ENCODE measurements around the gene KIF3B.
"Not testable (repeated sequence)": the region's sequence is repeated elsewhere in the genome, so short reads cannot be mapped to it uniquely, and the experiment has no call there.

Gene KIF3B

DNA sequence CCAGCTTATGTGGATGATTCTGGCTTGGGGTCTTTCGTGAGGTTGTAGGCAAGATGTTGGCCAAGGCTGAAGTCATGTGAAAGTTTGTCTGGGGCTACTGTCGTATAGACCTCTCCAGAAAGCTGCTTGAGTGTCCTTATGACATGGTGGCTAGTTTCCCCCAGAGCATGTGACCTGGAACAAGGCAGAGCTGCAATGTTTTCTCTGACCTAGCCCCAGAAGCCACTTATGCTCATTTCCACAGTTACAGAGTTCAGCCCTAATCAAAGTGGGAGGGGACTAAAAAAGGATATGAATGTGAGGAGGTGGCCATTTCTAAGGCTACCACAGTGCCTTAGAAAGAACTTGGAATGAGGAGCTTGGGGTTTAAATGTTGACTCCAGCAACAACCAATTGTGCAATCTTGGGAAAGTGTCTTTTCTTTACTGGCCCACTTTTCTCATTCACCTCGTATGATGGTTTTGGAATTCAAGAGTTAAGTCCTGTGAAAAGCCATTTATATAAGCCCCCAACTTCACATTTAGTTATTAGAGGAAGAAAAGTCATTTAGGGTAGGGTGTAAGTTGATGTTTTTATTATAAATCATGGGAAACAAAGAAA is 74.8 kb downstream of the KIF3B start:
- FAIRE-seq, result no peak

GRCh38 chr20:32353848-32354496 is 76.5 kb downstream of the KIF3B start:
- FAIRE-seq (no peak), DNase-seq (ENCODE audit: extremely low spot score, insufficient read length, low read depth) (no peak)

More for the DNA sequence above, 74.8 kb downstream of the KIF3B start:
- DNase-seq (ENCODE audit: extremely low spot score, insufficient read length, low read depth), result no peak

DNA sequence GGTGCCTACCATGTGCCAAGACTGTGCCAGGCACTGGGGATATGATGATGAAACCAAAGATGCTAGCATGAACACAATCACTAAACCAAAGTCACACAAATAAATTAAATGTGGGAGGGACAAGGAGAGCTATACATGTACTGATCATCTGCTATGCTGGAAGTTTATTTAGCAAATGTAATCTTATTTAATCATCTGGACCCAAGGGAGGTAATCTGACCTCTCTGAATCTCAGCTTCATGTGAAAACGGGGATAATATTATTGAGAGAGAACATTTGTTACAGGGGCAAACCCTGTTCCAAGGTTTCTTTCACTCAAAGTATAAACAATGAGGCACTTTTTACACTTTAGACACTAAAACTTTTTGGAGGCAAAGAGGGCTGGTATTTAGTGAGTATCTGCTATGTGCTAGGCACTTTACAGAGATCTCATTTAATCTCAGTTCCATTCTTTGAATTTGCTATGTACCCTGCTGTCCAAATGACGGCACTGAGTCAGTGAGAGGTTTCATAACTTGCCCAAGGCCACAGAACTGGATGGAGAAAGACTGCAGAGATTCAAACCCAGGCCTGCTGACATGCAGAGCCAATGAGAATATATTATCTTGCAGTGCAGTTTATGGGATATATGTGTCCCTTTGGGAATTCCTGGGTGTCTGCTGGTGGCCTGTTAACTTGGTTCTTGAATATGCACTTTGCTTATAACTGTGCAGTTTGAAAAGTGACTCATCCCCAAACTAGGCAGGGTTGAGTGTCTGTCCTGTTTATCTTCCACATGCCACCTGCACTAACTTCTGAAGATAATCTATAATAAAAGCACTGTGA is 77.4 kb downstream of the KIF3B start:
- FAIRE-seq, result no peak

DNA sequence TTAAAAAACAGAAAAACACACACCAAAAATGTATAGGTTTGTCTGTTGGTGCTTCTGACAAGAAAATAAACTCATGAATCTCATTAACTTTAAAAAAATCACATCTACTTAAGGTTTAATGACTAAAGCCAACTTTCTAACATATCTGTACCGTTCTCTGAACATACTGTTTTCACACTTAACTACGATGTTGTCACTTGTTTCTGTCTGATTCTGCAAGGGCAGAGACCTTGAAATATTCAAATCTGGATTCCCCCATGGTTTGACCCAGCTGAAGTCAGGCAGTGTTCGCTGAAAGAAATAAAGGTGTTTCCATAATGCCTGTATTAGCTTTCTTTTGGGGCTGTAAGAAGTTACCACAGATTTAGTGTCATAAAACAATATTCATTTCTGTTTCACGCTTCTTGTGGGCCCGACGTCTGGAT is 78.0 kb downstream of the KIF3B start:
- DNase-seq (ENCODE audit: extremely low spot score, insufficient read length, low read depth), result no peak
- peak; percentile 42 for FAIRE-seq

More for the DNA sequence above, 77.4 kb downstream of the KIF3B start:
- no peak for DNase-seq (ENCODE audit: extremely low spot score, insufficient read length, low read depth)

- not testable (repeated sequence) for DNase-seq (ENCODE audit: extremely low spot score, insufficient read length, low read depth); FAIRE-seq
Observed at GRCh38 chr20:32355907-32356621, 78.6 kb downstream of the KIF3B start.

DNA sequence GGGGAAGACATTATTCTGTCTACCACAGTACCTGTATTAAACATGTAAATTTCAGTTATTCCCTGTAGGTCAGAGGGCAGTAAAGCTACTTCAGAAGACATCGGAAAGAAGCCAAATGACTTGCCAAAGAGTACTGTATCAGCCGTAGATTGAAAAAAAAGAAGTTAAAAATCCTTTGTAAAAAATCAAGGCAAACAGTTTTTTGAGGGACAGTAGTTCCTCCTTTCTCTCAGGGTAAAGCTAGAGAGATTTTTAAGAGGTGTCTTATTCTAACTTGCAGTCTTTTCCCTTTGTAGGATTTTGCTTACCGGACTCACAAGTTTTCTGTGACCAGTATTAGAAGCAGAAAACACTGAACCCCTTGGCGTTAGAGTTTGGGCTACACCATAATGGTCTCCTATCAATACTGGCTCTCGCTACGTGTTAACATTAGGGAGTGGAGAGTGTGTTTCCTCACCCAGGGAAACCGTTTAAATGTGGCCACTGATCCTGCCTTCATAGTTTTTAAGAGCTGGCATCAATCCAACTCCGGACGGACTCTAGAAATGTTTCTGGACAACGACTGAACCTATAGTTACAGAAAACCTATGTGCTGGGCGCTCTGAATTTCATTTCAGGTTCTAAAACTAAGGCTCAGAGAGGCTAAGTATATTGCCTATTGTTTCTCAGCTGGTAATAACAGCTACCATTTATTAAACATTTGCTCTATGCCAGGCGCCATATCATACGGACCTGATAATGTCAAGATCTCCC is 79.3 kb downstream of the KIF3B start:
- FAIRE-seq (no peak), DNase-seq (ENCODE audit: extremely low spot score, insufficient read length, low read depth) (no peak)

DNA sequence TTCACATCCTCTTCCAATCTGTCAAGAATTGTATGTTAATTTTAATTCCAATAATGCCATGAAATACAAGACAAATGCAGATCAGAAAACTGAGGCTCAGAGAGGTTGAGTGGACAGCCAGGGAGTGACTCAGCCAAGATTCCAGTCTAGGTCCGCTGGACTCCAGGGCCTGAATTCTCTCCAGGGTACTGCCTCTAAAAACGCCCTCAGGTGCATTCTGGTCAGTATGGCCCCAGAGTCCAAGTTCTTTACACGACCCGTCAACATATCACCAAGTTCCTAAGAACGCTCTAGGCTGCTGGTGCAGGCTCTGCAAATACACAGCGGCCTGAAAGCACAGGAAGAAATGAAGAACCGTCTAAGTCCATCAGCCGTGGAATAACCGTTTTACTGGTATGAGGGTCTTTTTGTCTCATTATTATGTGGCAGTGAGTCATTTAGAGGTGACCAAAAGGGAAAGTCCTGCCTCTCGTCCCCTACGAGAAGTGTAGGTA is 80.0 kb downstream of the KIF3B start:
- DNase-seq (ENCODE audit: extremely low spot score, insufficient read length, low read depth), result no peak
- FAIRE-seq, result no peak

GRCh38 chr20:32357869-32358631 is 80.6 kb downstream of the KIF3B start, which contains the start of gene ASXL1:
TSS of gene ASXL1 (plus strand) at chr20:32358331. CDS start at chr20:32358776, 445 bp downstream.
- FAIRE-seq, result peak; percentile 90
- peak; percentile 76 for DNase-seq (ENCODE audit: extremely low spot score, insufficient read length, low read depth)

DNA sequence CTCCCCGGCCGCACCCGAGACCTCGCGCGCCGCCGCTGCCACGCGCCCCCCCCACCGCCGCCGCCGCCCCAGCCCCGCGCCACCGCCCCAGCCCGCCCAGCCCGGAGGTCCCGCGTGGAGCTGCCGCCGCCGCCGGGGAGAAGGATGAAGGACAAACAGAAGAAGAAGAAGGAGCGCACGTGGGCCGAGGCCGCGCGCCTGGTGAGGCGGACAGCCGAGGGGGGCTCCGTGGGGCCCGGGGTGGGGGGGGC is 81.1 kb downstream of the KIF3B start:
- DNase-seq (ENCODE audit: extremely low spot score, insufficient read length, low read depth) (no peak), FAIRE-seq (no peak)

DNA sequence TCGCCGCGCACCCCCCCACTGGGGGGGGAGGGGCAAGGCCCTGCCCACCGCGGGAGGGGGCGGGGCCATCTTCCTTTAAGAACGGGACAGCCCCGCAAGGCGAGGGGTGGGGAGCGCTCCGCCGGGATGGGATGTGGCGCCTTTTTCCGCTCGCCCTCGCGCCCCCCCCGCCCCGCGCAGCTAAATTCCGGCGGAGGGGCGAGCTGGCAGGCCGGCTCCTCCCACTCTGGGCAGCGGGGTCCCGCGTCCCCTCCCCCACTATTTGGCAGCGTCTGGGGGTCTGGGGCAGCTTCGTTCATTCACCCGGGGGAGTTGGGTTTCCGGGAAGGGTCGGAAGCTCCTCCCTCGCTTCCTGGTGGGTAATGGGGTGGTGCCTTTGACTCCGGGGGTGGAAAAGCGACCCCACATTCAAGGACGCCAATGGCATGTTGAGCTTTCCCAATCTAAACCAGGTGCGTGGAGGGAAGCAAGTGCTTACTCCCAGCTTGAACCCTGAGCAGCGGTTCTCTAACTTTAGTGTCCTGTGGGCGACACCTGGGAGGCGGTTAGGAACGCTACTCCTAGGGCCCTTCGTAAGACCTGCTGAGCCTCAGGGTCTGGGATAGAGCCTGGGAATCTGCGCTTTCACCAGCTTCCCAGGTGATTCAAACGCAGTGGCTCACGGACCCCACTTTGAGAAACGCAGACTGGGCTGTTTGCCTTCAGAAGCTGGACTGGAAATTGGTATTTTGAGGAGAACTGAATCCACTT is 81.6 kb downstream of the KIF3B start:
- FAIRE-seq (peak; percentile 29), DNase-seq (ENCODE audit: extremely low spot score, insufficient read length, low read depth) (no peak)

DNA sequence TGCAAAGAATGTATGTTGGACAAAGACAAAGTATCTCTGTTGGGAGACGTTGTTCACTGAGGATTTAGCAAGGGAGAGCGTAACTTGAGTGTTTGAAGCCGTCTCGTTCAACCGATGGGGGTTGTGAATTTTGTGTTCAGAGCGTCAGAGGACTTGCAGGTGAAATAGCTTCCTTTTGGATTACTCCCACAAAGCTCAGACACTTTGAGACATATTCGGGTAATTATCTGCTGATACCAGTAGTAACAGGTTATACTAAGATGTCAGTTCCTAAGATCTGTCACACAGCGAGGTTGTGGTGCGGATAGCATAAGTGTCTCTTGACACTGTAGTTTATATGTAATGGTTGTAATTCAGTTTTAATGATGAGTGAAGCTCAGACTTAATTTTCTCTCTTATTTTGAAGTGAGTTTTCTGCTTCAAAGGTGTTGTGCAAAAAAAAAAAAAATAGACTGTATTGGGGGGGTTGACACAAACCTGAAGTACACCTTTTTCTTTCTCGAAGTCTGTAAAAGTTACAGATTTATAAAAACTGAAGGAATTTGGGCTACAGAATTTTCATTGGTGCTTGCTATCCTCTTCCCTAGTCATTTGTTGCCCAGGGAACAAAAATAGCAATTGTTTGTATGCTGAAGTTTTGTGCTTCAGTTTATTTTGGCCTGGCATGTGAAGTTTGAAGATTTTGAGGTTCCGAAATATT is 82.3 kb downstream of the KIF3B start:
- DNase-seq (ENCODE audit: extremely low spot score, insufficient read length, low read depth) (no peak), FAIRE-seq (no peak)

DNA sequence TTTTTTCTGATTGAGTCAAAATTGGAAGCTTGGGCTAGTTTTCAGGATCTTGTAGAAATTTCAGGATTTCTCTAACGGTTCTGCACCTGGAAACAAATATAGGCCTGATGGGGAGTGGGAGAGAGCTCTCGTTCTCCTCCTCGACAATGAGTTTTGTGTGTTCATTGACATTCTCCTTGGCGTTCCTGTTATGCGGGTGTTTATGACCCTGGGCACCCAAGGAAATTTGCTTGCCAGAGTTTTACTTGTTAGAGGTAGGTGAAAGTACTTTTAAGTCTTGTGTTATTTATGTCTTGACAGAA is 82.8 kb downstream of the KIF3B start:
- DNase-seq (ENCODE audit: extremely low spot score, insufficient read length, low read depth) (no peak), FAIRE-seq (no peak)

DNA sequence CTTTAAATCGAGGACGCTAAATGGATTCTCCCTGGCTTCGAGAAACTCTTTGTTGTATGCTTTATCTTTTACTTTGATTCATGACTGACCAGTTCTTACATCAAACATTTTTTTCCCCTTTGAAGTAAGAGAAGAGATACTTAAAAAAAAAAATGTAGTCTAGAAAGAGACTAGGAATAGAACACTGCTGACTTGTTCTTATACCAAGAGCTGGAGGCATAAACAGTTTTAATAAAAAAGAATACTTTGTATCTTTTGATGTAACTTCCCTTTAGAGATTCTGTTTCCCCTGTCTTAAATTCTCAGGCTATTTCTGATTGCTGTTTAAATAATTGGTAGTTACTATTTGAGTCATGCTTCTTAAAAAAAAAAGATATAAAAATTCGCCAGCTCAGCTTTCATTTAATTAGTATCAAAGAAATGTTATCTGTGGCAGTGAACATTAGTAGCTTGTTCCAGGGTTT is 85.5 kb downstream of the KIF3B start:
- no peak for FAIRE-seq

DNA sequence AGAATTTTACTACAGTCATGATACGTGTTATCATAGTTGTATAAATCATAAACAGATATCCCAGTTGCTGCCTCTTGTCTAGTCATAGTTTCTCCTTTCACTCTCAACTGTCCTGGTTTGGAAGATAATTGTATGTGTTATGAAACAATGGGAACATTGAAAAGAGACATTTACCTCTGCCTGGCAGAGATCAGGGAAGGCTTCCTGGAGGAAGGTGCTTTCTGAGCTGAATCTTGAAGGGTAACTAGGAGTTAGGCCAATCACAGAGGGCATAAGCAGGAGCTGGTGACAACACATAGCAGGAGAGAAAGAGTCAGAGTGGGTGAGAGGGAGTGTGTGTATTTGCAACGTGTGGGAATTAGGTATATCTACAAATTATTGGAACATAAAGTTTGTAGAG is 86.0 kb downstream of the KIF3B start:
- no peak for DNase-seq (ENCODE audit: extremely low spot score, insufficient read length, low read depth)
- no peak for FAIRE-seq

More for the DNA sequence above, 85.5 kb downstream of the KIF3B start:
- DNase-seq (ENCODE audit: extremely low spot score, insufficient read length, low read depth), result no peak

GRCh38 chr20:32364554-32365208 is 87.2 kb downstream of the KIF3B start:
- DNase-seq (ENCODE audit: extremely low spot score, insufficient read length, low read depth) (no peak), FAIRE-seq (no peak)

GRCh38 chr20:32365564-32365963 is 88.1 kb downstream of the KIF3B start:
- no peak for DNase-seq (ENCODE audit: extremely low spot score, insufficient read length, low read depth)
- FAIRE-seq, result no peak

DNA sequence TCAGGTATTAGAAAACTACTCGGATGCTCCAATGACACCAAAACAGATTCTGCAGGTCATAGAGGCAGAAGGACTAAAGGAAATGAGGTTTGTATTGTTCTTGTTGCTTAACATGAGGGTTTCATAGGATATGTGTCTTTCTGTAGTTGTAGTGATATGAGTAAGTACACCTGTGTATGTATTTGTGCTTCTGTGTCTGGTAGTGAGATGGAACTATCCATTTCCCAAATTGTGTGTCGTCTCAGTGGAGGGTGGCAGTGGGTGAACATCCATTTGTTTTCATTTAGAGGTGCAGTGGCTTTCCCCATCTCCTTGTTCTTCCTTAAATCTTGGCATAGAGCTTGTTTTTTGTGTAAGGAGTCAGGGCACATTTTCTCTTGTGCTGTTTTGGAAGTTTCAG is 88.9 kb downstream of the KIF3B start:
- DNase-seq (ENCODE audit: extremely low spot score, insufficient read length, low read depth) (no peak), FAIRE-seq (peak; percentile 59)
